HG03108 (cell line): Measurements from ENCODE around the gene ZNHIT2.

Experiments
- ATAC-seq: cut with Tn5 transposase; IDR thresholded peaks from one replicate; pipeline ENCODE4 v1.9.1; 2021; ENCODE audit warnings: moderate library complexity; ENCODE audit not compliant: unreplicated experiment

ZNHIT2 gene

DNA sequence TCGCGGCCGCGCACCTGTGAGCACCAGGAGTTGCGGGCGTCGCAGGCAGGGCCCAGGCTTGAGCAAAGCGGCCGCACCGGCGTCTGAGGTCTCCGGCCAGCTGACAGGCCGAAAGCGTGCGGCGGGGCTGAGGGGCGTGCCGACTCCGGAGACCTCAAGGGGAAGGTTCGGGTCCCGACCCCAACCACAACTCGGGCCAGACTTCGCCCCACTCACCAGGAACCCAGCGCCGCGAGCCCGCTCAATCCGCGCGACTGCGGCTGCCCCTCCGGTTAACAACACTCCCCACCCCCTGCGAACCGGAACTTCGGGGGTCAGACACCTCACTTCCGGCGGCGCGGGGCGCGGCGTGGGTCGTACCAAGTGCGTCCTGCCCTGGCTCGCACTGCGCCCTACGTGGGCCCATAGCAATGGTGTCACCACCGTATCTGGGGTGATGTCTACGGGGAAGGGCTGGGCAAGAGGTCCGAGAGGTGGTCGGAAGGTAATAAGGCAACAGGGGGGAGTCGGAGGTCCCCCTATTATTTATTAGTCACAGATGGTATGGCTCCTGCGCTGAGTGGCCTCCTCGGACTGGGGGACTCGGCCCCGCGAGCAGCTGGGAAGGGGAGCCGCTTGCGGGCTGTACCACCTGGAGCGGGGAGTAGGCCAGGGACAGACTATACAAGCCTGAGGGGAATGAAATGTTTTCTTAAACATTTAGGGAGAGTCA lies 16.9 kb upstream of the ZNHIT2 start, which contains the start of gene SYVN1:
Gene SYVN1, minus strand, starts transcription at position 280 of the 712 bp plus-strand sequence. CDS start 918 bp downstream, outside the sequence.
- ATAC-seq = peak; percentile 54

DNA sequence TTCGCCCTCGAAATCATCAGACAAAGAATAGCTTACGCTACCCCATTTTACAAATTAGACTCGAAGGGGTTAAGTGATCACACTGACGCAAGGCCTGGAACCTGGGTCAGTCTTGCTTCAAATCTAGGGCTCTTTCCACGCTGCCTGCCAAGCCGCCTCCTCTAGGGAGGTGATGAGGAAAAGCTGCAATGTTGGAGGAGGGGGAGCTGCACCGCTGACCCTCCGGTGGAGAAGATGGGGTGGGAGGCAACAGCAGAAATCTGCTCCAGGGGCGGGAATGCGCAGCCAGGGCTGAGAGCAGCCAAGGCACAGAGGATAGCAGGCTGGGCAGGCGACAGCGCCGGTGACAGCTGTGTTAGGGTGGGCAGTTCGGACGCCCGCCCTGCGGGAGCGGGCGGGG lies 16.2 kb upstream of the ZNHIT2 start:
- no peak for ATAC-seq

DNA sequence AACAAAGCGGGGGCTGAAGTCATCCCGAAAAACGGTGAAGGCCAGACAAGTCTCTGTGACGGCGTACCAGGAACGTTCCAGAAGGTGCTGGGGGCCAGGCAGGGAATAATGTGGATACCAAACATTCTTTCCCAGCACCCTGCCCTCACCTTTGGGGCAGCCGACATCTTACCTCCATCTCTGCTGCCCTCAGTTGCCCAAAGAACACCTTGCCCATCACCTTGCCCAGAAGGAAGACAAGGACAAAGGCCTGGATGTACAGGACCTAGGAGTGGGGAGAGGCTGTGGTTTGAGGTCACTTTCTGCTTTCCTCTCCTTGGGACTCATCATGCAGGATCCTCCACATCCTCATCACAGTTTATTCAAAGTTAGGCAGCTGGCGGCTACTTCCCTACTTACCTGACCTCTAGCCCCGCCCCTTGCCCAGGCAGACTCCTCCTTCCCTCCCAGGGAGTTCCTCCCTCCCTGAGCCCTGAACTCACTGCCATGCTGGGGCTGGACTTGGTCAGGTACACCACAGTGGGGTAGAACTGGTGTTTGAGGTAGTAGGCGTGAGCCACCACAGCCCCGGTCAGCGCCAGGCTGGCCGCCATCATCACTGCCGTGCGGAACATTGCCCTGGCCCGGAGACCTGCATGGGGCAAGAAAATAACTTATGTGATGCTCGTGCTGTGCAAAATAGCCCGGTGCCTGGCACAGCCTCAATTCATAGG lies 15.6 kb upstream of the ZNHIT2 start:
- no peak for ATAC-seq

GRCh38 chr11:65132238-65132987 lies 14.9 kb upstream of the ZNHIT2 start:
- no peak for ATAC-seq

GRCh38 chr11:65131895-65132237 lies 14.4 kb upstream of the ZNHIT2 start:
- ATAC-seq = no peak

DNA sequence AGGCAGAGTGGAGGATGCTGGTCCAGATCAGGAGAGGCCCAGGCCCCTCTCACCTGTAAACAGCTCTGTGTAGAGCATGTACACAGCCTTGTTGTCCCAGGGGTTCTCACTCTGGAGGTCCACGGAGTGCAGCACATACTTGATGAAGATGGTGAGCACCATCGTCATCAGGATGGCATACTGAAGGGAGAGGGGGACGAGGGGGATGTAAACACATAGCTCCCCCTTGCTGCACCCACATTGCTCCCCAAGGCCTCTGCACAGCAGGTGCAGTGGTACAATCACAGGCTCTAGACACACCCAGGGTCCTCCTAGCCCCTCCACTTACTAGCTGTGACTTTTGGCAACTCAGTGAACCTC lies 13.9 kb upstream of the ZNHIT2 start:
- no peak for ATAC-seq

DNA sequence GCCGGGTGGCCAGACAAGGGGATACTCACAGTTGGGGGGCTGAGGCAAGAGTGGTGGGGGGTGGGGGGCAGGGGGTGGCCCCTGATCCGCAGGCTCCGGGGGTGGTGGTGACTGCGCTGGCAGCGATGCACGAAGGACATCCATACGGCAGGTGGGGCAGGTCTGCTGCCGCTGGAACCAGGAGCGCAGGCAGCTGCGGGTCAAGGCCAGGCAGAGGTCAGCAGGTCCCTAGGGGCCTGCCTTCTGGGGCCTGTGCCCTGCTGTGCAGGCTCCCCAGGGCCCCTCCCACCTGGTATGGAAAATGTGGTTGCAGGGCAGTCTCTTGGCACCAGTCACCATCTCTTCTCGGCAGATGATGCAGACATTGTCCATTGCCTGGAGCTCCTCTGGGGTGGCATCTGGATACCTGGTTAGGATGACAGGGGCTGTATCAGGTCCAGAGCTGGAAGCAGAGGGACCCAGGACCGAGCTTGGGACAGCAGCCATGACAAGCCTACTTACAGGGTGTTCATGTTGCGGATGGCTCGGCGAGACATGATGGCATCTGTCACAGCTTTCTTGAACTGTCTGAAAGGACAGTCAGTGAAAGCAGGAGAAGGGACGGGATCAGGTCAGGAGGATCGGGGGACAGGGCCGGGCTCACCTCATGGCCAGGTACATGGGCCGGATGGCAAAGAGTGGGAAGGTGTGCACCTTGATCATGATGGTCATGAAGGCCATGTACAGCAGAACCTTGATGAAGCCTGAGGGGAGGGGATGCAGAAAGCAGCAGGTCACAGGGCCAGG lies 13.3 kb upstream of the ZNHIT2 start:
- no peak for ATAC-seq

- no peak for ATAC-seq
Observed at GRCh38 chr11:65129649-65130441, 12.3 kb upstream of the ZNHIT2 start.

DNA sequence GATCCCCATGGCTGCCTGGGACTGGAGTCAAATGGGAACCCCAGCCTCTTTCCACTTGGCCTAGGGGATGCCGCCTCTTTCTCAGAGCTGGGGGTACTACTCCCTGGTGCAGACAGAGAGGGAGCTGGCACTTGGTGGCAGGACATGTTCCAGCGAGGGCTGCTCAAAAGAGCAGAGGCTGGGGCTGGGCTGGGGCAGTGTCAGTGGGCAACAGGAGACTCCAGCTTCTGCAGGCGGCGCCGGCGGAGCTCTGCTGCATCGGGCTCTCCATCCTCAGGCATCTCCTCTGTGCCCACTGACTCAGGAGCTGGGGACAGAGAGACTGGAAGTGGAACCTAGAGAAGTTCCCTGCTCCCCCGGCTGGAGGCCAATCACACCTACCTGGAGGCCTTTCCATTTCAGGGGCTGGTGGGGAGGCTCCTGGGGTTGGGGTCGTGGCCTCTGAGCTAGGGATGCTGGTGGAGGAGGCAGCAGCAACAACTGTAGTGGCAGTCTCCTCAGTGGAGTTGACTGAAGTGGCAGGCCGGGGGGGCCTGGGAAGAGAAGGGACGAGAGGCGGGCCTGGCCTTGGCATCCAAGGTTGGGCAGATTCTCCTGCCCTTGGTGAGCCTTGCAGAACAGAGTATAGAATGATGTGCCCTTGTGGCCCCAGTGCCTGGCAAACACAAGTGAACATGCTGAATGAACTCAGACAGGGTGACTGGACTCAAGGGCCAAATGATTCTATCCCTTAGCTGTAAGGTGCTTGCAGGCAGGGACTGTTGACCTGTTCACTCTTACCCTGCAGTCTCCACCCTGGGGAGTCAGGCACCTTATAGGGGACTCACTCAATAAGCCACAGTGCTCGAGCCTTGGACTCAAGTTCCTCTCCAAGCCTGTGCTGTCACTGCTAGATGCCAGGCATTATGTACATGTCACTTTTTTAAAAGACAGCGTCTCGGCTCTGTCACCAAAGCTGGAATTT lies 11.0 kb upstream of the ZNHIT2 start:
- ATAC-seq = no peak

GRCh38 chr11:65127473-65128181 lies 10.1 kb upstream of the ZNHIT2 start:
- ATAC-seq = no peak

GRCh38 chr11:65126624-65127274 lies 9.2 kb upstream of the ZNHIT2 start:
- ATAC-seq = no peak

- ATAC-seq = no peak
Observed at GRCh38 chr11:65125197-65126056, 7.9 kb upstream of the ZNHIT2 start.

DNA sequence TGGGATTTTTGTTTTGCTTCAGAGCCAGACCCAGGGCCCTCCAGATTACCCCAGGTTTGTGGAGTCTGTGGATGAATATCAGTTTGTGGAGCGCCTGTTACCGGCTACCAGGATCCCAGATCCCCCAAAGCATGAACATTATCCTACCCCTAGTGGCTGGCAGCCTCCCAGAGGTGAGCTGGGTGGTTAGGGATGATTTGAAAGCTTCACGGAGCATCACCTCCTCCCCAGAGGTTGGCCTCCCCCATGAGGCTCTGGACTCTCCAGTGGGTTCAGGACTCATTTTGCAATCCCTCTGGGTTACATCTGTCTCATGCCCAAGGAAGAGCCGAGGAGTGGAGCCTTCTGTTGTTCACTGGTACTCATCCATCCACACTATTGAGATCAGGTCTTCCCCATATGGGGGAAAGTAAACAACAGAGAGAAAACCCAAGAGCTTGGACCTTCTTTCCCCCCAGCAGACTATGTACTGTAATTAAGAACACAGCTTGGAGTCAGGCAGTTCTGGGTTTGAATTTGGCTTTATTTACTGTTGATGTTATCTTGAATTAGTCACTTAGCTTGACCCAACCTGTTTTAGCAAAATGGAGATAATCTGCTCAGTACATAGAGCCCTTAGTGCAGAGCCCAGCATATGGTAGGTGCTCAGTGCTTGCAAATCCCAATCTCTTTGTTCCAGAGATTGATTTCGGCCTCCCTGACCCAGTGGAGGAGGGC lies 7.1 kb upstream of the ZNHIT2 start:
- ATAC-seq = no peak

DNA sequence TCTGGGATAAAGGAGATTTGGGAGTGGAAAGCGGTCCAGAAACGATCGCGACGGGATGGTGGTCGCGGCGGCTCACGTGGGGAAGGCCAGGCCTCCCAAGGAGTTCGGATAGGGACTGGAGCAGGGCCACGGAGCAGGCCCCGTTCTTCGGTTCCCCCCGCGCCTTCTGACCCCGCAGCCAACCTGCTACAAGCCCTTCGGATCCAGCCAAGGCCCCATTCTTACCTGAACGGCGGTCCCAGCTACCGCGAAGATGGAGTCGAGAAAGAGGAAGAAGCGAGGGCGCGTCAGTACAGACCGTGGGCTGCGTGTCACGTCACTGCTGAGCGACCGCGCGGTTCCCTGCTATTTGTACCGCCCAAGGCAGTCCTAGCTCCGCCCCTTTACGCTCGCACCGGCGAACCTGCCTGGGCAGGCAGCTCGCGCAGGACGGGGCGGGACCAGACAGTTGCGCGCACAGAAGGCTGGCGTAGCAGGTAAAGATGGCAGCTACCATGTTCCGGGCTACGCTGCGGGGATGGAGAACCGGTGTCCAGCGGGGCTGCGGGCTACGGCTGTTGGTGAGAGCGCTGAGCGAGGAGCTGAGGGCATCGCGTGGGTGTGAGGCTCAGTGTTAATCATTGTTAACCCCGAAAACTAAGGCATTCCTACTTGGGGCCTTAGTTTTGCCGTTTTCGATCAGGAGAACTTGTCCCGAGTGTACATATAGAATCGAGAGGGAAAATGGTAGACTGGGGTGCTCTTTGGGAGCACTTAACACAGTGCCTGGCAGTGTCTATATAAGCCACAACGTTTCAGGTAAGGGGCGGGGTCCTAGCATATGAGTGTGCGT lies 4.6 kb upstream of the ZNHIT2 start, which contains the start of the genes FAU and MRPL49:
Gene FAU, minus strand, starts transcription at position 270 of the 832 bp plus-strand sequence. CDS start 321 bp downstream, outside the sequence.
Gene MRPL49, plus strand, starts transcription at position 457 of the 832 bp plus-strand sequence. Its CDS starts 26 bp downstream, at position 483.
- ATAC-seq = peak; percentile 67

DNA sequence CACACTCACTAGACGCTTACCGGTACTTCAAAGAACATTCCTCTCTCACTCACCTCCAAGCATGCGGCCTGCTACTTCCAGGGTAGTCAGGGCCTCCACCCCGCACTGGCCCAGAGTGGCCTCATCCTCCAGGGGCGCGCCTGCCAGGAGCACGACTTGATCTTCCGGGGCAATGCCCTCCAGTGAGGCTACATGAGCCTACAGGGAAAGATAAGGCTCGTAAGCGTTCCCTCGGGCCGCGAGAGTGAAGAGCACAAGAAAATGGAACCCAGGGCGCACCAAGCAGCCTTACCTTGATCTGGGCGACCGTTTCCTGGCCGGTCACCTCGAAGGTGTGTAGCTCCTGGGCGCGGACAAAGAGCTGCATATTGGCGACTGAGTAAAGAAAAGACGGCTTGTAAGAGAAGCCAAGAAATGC lies 4.0 kb upstream of the ZNHIT2 start:
- ATAC-seq = no peak
